Activated CD8-positive, alpha-beta memory T cell treated with anti-CD3 and anti-CD28 coated beads for 48 hours (primary cell): ENCODE data around the gene NEUROG1.
"Not testable (repeated sequence)": the region's sequence is repeated elsewhere in the genome, so short reads cannot be mapped to it uniquely, and the experiment has no call there.

Source experiments
- DNase-seq, 3 experiments: peaks; one replicate each; pipeline ENCODE4 v3.0.0-alpha.2; 2020; ENCODE audit warnings: low read depth in 2 of 3, low spot score in 2 of 3

Gene NEUROG1

GRCh38 chr5:135495531-135495930 lies 40.2 kb downstream of the NEUROG1 start:
- not testable (repeated sequence) for DNase-seq

DNA sequence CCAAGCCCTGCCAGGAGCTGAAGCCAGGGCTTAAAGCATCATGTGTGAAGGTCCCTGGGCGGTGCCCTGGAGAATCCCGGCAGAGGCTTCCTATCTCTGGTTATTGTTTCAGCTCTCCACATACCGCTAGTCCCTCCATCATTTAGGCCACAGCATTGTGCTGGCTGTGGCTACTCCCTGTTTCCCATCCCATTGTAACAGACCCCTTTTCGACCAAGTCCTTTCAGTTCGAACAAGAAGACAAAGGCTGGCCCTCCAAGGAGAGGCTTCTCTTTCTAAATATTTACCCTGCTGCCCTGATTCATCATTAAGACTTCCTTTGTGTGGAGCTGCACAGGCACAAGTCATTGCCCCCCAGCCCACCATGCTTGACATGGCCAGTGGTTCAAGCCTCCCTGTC lies 41.6 kb downstream of the NEUROG1 start:
- DNase-seq, result no peak

GRCh38 chr5:135493406-135494180 lies 42.2 kb downstream of the NEUROG1 start:
- DNase-seq, result no peak

GRCh38 chr5:135492319-135492626 lies 43.5 kb downstream of the NEUROG1 start:
- DNase-seq, result no peak

DNA sequence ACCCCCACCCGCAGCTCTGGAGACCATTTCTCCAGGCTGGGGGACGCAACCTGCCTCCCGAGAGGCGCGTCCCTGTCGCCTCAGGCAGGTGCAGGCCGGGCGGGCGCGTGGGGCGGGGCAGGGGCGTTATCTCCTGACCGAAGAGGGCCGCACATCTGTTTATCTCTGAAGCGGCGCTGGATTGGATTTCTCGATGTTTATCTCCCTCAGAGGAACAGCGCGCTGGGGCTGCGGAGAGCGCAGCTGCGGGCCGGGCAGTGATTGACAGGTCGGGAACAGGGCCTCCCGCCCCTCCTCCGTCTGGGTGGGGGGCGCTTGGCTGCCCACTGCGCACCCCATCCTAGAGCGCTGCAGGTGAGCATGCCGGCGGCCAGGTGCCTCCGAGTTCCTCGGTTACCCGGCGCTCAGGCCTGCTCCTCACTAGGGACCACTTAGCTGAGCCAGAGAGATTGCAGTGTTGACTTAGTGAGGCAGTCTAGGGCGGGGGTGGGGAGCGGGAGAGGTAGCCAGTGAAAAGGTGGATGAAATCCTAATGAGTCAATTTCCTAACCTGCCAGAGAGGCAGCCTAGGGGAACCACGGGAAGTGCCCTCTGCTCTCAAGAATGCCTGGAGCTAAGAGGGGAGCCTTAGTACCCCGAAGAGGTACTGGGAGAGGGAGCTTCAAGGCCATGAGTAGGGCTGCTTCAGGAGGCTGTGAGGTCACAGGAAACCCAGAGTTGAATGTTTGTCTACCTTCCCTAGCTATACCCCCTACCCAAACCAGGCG lies 44.0 kb downstream of the NEUROG1 start:
- no peak for DNase-seq

- no peak for DNase-seq
Measured at GRCh38 chr5:135491038-135491551, 44.7 kb downstream of the NEUROG1 start.

DNA sequence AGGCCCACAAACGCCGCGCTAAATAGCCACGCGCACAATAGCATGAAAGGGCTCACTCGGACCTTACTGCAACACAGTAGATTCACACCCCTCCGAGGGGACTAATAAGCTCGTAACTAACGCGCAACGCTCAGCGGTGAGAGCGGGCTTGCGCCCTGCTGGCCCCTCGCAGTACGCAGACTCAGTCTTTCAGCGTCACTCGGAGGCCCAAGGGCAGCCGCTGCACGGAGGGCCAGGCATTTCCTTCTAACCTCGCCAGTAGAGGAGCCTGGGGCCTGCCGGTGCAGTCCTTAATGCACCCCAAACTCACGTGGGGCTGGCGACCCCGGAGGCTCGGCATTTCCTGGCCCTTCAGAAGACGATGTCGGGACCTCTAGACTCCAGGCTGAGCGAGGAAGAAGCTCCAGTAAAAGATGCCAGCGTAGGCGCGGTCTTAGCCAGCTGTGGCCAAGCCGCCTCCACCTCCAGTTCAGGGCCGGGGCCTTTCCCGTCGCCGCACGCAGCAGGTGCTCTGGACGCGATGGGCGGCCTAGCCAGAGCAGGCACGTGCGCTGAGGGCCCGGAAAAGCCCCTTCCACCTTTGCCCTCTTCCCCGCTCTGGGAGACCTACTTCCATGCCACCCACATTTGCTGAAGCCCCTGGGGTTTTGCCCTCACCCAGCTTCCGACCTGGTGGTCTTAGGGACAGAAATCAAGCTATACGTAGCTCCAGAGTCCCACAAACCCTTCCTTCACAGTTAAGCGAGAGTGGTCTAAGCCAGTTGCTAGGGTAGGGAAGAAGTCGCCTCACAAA lies 45.3 kb downstream of the NEUROG1 start:
- DNase-seq, result no peak

DNA sequence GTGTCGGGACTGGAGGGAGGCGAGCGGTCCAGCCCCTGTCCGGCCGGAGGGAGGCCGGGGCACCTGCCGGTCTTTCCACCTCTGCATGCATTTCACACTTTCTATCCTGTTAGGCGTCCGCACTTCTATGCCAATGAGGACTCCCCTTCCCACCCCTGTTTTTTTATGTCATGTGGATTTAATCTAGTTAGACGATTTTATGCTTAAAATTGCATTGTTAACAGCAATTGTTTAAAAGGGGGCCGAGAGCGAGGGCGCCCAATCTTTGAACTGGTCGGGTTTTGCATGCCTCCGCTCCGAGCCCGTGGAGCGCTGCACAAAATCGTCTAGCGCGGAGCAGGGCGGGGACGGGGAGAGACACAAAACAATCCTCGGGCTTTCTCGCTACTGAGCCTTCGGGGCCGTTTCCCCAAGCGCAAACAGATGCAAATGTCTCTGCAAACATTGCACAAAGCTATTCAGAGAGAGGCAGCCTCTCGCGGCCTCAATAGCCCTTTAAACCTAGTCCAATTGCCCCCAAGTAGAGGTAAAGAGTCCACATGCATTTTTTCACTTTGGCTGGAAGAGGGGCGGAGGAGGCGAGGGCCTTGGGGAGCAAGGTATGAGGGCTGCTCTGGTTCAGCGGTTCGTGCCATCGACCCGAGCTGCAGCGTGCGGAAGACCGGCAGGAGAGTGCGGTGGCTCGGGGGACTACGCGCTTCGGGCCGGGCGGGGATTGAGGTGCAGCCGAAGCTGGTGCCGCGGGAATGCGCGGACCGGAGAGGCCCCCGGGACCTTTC lies 46.1 kb downstream of the NEUROG1 start:
- DNase-seq, result no peak

DNA sequence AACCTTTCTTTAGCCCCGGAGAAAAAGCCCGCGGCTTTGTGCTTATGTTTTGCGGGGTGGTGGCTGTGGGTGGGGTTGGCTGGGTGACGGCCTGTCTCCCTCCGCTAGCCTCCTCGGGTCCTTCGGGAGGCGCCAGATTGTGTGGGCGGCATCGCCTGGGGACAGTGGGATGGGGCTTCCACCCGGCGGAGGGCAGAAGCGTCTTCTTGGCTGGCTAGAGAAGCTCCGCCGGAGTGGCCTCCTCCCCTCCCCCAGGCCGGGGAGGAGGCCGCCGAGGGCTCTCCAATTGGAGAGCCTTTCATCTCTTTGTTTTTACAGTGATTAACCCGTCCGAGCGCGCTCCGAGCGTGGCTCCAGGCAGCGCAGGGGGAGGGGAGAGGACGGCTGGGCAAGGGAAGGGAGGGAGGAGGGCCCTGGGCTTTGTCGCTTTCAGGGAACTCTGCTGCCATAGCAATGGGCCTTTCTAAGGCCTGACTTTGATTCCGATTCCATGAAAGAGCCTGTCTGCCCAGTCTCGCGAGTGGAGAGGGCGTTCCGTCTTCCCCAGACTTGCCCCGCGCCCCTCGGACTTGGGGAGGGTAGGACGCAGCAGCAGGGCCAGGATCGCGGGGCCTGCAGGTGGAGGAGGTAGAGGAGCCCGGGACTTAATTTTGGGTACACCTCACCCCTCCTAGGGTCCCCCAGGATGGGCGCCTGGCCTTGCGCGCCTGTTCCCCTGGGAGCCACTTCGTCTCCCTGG lies 46.9 kb downstream of the NEUROG1 start:
- no peak for DNase-seq

DNA sequence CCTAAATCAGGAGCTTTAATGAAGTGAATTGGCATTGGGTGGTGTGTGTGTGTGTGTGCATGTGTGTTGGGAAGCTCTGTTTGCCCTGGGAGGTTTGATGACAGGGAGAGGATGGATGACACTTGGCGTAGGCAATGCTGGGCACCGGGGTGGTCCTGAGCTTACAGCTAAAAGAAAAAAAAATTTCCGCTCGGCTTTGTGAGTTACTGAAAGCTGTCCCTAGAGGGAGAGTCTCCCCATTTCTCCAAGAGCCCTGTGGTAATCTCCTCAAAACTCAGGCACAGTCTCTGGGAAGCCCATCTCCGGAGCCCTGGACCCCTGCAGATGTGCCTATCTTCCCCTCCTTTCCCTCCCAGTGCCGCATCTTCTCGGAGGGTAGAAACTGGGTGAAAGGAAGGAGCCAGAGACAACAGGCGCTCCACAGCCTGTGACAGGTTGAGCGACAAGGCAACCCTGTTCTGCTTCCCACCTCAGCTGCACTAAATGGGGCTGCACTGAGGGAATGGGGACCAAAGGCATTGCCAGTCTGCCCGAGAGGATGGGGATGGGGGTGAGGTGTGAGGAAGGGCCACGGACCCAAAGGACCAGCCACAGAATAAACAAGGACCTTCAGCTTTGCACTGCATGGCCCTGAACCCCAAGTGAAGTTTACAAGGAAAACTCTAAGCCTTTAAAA lies 47.8 kb downstream of the NEUROG1 start:
- no peak for DNase-seq

GRCh38 chr5:135487037-135487395 lies 48.7 kb downstream of the NEUROG1 start:
- no peak for DNase-seq

DNA sequence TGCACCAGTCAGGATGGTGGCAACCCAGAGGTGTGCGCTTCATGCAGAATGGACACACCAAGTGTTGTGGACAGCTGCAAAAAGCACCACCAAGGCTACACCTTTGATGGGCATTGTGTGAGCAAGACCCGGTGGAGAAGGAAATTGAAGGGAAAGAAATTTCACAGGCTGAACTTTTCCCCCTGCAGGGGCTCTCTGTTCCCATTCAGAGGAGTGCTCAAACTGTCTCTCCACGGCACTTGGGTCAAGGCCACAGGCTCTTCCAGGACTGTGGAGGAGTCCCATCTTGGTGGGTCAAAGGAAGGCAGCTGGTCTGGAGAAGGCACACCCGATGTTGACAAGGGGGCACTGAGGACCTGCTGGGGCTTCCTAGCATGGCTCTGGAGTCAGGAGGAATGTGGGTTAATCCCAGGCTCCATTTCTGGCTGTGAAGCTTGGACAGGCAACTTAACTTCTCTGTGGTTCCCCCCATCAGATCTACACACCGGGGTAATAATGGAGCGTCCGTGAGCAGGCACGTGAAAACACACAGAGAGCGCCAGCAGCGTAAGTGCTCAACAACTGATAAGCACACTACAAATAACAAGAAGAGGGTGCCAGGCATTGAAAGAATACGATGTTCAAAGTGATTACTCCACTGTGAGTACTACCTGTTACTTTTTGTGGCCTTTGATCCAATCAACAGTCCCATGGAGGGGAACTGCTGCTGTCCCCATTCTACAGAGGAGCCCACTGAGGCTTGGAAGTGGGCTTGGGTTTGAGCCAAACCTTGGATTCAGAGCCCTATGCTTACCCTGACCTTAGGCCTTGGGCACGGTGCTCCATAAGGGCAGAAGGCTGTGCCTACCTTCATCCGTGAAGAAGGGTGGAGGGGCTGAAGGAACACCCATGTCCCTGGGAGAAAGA lies 49.4 kb downstream of the NEUROG1 start:
- no peak for DNase-seq

DNA sequence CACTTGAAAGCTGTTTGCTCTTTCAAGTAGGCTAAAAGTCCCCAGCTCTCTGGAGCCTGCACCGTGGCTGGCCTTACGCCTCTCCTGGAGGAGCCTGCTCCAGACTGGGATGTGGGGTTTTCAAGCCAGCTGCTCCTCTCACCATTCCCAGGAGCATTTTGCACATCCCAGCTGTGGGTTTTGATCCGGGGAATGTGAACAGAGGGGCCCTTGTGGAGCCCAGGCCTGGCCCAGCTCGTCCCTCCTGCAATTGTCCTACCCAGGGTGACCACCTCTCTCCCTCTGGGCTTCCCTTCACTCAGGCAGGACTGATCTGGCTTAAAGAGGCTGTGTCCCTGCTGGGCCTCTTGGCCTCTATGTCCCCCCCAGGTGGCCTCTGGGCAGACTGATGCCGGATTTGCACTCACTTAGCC lies 51.1 kb downstream of the NEUROG1 start:
- DNase-seq, result no peak
